ENCODE data around the gene SNX19. TPM values are rescaled to one million over a fixed set of nuclear protein-coding genes. Genes with fewer than 3 reads are reported as not detected.
A peak's percentile ranks its signal among the peaks of the same experiment; 100 is the strongest.
"Not testable (repeated sequence)": the region's sequence is repeated elsewhere in the genome, so short reads cannot be mapped to it uniquely, and the experiment has no call there.

Gene SNX19
- total RNA-seq, 1 donor from 2014 or later: 42.1 TPM

GRCh38 chr11:130865774-130866114 lies 50.5 kb downstream of the SNX19 start:
- H3K4me3 Mint-ChIP-seq (ENCODE audit: low read depth): no peak overlapping the region
- intact Hi-C loops (cut with micrococcal nuclease): no loop called here
- no peaks in the 10 kb centered on the region for H3K9me3 Mint-ChIP-seq
- DNase-seq (ENCODE audit: low spot score): no peak
- no peaks in the 10 kb centered on the region for H3K4me1 Mint-ChIP-seq (ENCODE audit: low read depth)
- peaks cover 8% of the 10 kb centered on the region for H3K36me3 Mint-ChIP-seq (ENCODE audit: low read depth)
- no peaks in the 10 kb centered on the region for H3K27me3 Mint-ChIP-seq (ENCODE audit: low read depth)
- H3K27ac Mint-ChIP-seq: no peak overlapping the region

DNA sequence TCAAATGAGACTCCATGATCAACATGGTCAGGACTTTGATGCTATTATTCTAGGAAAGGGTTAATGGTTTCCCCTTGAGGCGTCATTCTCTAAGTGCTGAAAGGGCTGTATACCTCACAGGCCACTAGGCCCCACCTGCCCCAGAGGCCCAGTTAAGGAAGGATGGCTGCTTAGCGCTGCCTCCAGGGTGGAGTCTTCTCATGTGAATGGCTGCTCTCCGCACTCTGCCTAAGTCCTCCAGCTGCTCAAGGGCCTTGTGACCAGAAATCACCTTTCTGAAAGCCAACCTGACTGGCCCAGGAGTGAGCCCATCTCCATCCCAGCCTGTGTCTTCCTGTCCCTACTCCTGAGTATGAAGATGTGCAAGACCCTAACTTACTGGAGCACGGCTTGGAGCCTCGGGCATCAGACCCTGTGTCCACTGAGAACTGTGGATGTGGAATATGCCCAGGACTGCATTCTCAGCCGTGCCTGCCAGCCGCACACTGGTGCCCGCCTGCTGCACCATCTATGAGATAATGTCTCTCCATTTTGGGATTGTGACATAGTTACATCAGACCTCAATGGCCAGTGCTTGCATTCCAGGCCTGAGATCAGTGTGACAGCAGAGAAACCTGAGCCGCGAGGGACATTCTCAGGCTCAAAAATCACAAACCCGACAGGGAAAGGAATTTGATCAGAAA lies 51.0 kb downstream of the SNX19 start:
- Mint-ChIP-seq H3K36me3 (ENCODE audit: low read depth) (peaks cover 5% of the 10 kb centered on the region), H3K9me3 (no peaks in the 10 kb centered on the region), H3K4me1 (ENCODE audit: low read depth) (no peaks in the 10 kb centered on the region), H3K27me3 (ENCODE audit: low read depth) (no peaks in the 10 kb centered on the region), H3K27ac (no peak overlapping the region), H3K4me3 (ENCODE audit: low read depth) (no peak overlapping the region)
- intact Hi-C loops (cut with micrococcal nuclease): no loop called here
- no peak for DNase-seq (ENCODE audit: low spot score)

- intact Hi-C loops (cut with micrococcal nuclease): loop anchor here (1.0 to 2.0 kb wide), 3 partner anchors 33 to 649 kb away; no protein-coding TSS in a partner anchor
Observed at GRCh38 chr11:130861902-130862860, 54.1 kb downstream of the SNX19 start.

GRCh38 chr11:130861283-130861682 lies 55.0 kb downstream of the SNX19 start:
- intact Hi-C loops (cut with micrococcal nuclease): no loop called here
- DNase-seq (ENCODE audit: low spot score): no peak
- Mint-ChIP-seq H3K27ac (no peak overlapping the region), H3K36me3 (ENCODE audit: low read depth) (no peaks in the 10 kb centered on the region), H3K4me1 (ENCODE audit: low read depth) (no peaks in the 10 kb centered on the region), H3K9me3 (no peaks in the 10 kb centered on the region), H3K27me3 (ENCODE audit: low read depth) (peaks cover 2% of the 10 kb centered on the region), H3K4me3 (ENCODE audit: low read depth) (no peak overlapping the region)

More at GRCh38 chr11:130861902-130862860, 54.1 kb downstream of the SNX19 start:
- no peak overlapping the region for H3K27ac Mint-ChIP-seq
- peaks cover under 1% of the 10 kb centered on the region for H3K27me3 Mint-ChIP-seq (ENCODE audit: low read depth)
- no peaks in the 10 kb centered on the region for H3K36me3 Mint-ChIP-seq (ENCODE audit: low read depth)
- peak; percentile 79 for DNase-seq (ENCODE audit: low spot score)
- H3K4me3 Mint-ChIP-seq (ENCODE audit: low read depth): no peak overlapping the region
- H3K9me3 Mint-ChIP-seq: no peaks in the 10 kb centered on the region
- H3K4me1 Mint-ChIP-seq (ENCODE audit: low read depth): no peaks in the 10 kb centered on the region

DNA sequence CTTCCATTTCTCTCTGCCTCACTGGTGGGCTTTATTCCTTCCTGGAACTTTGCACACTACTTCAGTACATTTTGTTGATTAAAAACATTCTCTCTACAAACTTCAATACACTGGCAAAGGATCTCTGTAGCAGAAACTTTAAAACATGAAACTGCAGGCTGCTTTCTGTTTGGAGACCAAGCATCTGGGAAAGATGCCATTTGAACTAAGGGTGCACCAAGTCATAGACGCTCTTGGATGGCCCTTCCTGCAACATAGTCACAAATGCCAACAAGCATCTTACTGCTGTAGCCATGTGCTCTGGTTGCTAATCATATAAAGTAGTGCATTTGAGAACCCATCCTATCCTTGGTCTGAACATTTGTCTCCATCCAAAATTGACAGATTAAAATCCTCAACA lies 56.4 kb downstream of the SNX19 start:
- intact Hi-C loops (cut with micrococcal nuclease): no loop called here
- Mint-ChIP-seq H3K36me3 (ENCODE audit: low read depth) (no peaks in the 10 kb centered on the region), H3K4me1 (ENCODE audit: low read depth) (no peaks in the 10 kb centered on the region), H3K27me3 (ENCODE audit: low read depth) (peaks cover 2% of the 10 kb centered on the region), H3K27ac (no peak overlapping the region), H3K4me3 (ENCODE audit: low read depth) (no peak overlapping the region), H3K9me3 (no peaks in the 10 kb centered on the region)
- DNase-seq (ENCODE audit: low spot score): no peak

GRCh38 chr11:130858215-130858614 lies 58.1 kb downstream of the SNX19 start:
- H3K4me1 Mint-ChIP-seq (ENCODE audit: low read depth): no peaks in the 10 kb centered on the region
- no peak for DNase-seq (ENCODE audit: low spot score)
- intact Hi-C loops (cut with micrococcal nuclease): no loop called here
- H3K27ac Mint-ChIP-seq: no peak overlapping the region
- no peaks in the 10 kb centered on the region for H3K36me3 Mint-ChIP-seq (ENCODE audit: low read depth)
- no peak overlapping the region for H3K4me3 Mint-ChIP-seq (ENCODE audit: low read depth)
- no peaks in the 10 kb centered on the region for H3K9me3 Mint-ChIP-seq
- H3K27me3 Mint-ChIP-seq (ENCODE audit: low read depth): peaks cover 9% of the 10 kb centered on the region

DNA sequence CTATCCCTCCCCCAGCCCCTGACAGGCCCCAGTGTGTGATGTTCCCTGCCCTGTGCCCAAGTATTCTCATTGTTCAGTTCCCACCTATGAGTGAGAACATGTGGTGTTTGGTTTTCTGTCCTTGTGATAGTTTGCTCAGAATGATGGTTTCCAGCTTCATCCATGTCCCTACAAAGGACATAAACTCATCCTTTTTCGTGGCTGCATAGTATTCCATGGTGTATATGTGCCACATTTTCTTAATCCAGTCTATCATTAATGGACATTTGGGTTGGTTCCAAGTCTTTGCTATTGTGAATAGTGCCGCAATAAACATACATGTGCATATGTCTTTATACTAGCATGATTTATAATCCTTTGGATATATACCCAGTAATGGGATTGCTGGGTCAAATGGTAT lies 60.6 kb downstream of the SNX19 start:
- peaks cover 14% of the 10 kb centered on the region for H3K27me3 Mint-ChIP-seq (ENCODE audit: low read depth)
- H3K36me3 Mint-ChIP-seq (ENCODE audit: low read depth); H3K9me3 Mint-ChIP-seq; H3K27ac Mint-ChIP-seq; intact Hi-C loops (cut with micrococcal nuclease); H3K4me1 Mint-ChIP-seq (ENCODE audit: low read depth); DNase-seq (ENCODE audit: low spot score); H3K4me3 Mint-ChIP-seq (ENCODE audit: low read depth): not testable (repeated sequence)

DNA sequence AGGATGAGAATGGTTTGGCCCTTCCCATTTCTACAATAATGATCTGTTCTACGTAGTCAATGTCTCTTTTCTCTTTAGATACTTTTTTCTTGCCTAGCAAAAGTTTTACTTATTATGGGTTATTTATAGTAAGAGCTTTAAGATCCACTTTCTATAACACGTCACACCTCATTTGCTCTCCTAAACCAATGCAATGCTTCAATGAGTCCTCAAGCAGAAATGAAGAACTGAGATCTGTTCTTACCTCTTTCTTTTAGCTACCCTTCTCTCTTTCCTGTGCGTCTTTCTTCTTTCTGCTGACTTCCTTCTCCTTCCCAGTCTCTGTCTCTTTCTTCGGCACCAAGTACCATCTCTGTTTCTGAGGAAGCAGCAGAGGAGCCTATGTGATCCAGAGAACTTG lies 61.8 kb downstream of the SNX19 start:
- Mint-ChIP-seq H3K9me3 (no peaks in the 10 kb centered on the region), H3K27ac (no peak overlapping the region), H3K4me1 (ENCODE audit: low read depth) (no peaks in the 10 kb centered on the region), H3K27me3 (ENCODE audit: low read depth) (peaks cover 14% of the 10 kb centered on the region), H3K36me3 (ENCODE audit: low read depth) (no peaks in the 10 kb centered on the region), H3K4me3 (ENCODE audit: low read depth) (no peak overlapping the region)
- DNase-seq (ENCODE audit: low spot score): no peak
- intact Hi-C loops (cut with micrococcal nuclease): no loop called here

GRCh38 chr11:130852589-130852988 lies 63.7 kb downstream of the SNX19 start:
- Mint-ChIP-seq H3K27ac (no peak overlapping the region), H3K27me3 (ENCODE audit: low read depth) (peaks cover 14% of the 10 kb centered on the region), H3K4me3 (ENCODE audit: low read depth) (no peak overlapping the region), H3K36me3 (ENCODE audit: low read depth) (no peaks in the 10 kb centered on the region), H3K4me1 (ENCODE audit: low read depth) (peaks cover 3% of the 10 kb centered on the region), H3K9me3 (no peaks in the 10 kb centered on the region)
- DNase-seq (ENCODE audit: low spot score): no peak
- intact Hi-C loops (cut with micrococcal nuclease): no loop called here

DNA sequence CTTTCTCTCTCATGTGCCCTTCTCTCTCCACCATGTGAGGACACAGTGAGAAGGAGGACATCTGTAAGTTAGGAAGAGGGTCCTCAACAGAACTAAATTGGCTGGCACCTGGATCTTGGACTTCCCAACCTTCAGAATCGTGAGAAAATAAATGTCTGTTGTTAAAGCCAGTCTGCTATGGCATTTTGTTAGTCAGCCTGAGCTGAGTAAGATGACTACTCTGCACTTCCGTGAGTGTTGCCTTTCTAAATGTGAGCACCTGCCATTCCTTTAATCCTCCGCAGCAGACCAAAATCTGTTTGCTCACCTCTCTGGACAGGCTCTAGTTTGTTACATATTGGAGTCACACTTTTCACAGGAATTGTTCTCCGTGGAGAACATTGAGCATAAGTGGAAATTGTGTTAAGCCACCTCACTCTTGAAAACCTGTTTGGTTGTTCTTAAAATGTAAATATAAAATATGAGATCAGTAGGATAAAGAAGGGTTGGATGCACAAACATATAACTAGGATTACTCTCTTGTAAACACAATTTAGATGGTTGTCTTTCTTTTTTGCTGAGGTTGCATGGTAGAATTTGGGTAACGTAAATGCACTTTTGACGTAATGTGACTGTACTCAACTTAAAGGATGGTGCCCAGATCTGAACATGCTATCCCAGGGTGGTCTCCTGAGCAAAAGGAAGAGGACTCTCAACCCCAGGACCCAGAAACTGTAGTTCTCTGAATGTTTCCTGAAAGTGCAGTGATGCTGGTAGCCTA lies 65.9 kb downstream of the SNX19 start:
- intact Hi-C loops (cut with micrococcal nuclease): no loop called here
- Mint-ChIP-seq H3K27me3 (ENCODE audit: low read depth) (peaks cover 11% of the 10 kb centered on the region), H3K36me3 (ENCODE audit: low read depth) (no peaks in the 10 kb centered on the region), H3K4me3 (ENCODE audit: low read depth) (no peak overlapping the region), H3K27ac (no peak overlapping the region), H3K4me1 (ENCODE audit: low read depth) (peaks cover 9% of the 10 kb centered on the region), H3K9me3 (no peaks in the 10 kb centered on the region)
- DNase-seq (ENCODE audit: low spot score): no peak

GRCh38 chr11:130849215-130849568 lies 67.1 kb downstream of the SNX19 start:
- no peak overlapping the region for H3K27ac Mint-ChIP-seq
- H3K36me3 Mint-ChIP-seq (ENCODE audit: low read depth): no peaks in the 10 kb centered on the region
- no peak overlapping the region for H3K4me3 Mint-ChIP-seq (ENCODE audit: low read depth)
- peaks cover 9% of the 10 kb centered on the region for H3K27me3 Mint-ChIP-seq (ENCODE audit: low read depth)
- H3K4me1 Mint-ChIP-seq (ENCODE audit: low read depth): peaks cover 9% of the 10 kb centered on the region
- H3K9me3 Mint-ChIP-seq: no peaks in the 10 kb centered on the region
- DNase-seq (ENCODE audit: low spot score): no peak
- intact Hi-C loops (cut with micrococcal nuclease): no loop called here

- Mint-ChIP-seq H3K9me3 (no peaks in the 10 kb centered on the region), H3K36me3 (ENCODE audit: low read depth) (no peaks in the 10 kb centered on the region), H3K27ac (no peak overlapping the region), H3K4me1 (ENCODE audit: low read depth) (peaks cover 9% of the 10 kb centered on the region), H3K27me3 (ENCODE audit: low read depth) (peaks cover 8% of the 10 kb centered on the region), H3K4me3 (ENCODE audit: low read depth) (no peak overlapping the region)
- intact Hi-C loops (cut with micrococcal nuclease): no loop called here
- no peak for DNase-seq (ENCODE audit: low spot score)
Observed at GRCh38 chr11:130848361-130849214, 67.7 kb downstream of the SNX19 start.

Data from activated T-helper 2 cell treated with anti-CD3 and anti-CD28 coated beads, Interferon-gamma antibody, Interleukin-2, Interleukin-4, amounts not matched to agents 10 μg/mL and 5 μg/mL and 100 μg/mL, durations not matched to agents 14 hours and 24 hours and 36 hours (primary cell).